RWPE2 (cell line): Measurements from ENCODE around the gene TFIP11.

Source experiments
- ATAC-seq: fragments of 200-7000 bp; cut with Tn5 transposase; 3 replicates; pipeline ENCODE4 v1.9.1; 2021; ENCODE audit warnings: low read depth
- DNase-seq: peaks from one replicate; pipeline ENCODE4 v3.0.0-alpha.2; 2020; ENCODE audit warnings: low spot score
- H3K27ac ChIP-seq: fragments of 450-650 bp; 2 replicates; pipeline ENCODE4 v1.5.1; 2017; ENCODE audit warnings: mild to moderate bottlenecking; ENCODE audit not compliant: poor library complexity, severe bottlenecking
- H3K27me3 ChIP-seq: fragments of 250-450 bp; sonication (Bioruptor Pico); 2 replicates; pipeline ENCODE4 v1.5.1; 2021; ENCODE audit warnings: mild to moderate bottlenecking, moderate library complexity; ENCODE audit not compliant: insufficient read depth, poor library complexity, severe bottlenecking
- H3K36me3 ChIP-seq: fragments of 250-450 bp; sonication (Bioruptor Pico); 2 replicates; pipeline ENCODE4 v1.5.1; 2020; ENCODE audit warnings: low read depth, mild to moderate bottlenecking, moderate library complexity
- H3K4me1 ChIP-seq: fragments of 250-450 bp; sonication (Bioruptor Pico); 2 replicates; pipeline ENCODE4 v1.5.1; 2021; ENCODE audit warnings: mild to moderate bottlenecking, moderate library complexity; ENCODE audit not compliant: insufficient read depth, poor library complexity, severe bottlenecking
- H3K4me3 ChIP-seq: fragments of 250-450 bp; sonication (Bioruptor Pico); 2 replicates; pipeline ENCODE4 v1.5.1; 2021; ENCODE audit warnings: mild to moderate bottlenecking, moderate library complexity; ENCODE audit not compliant: severe bottlenecking
- H3K9me3 ChIP-seq: fragments of 250-450 bp; sonication (Bioruptor Pico); 2 replicates; pipeline ENCODE4 v1.5.1; 2021; ENCODE audit warnings: mild to moderate bottlenecking, moderate library complexity; ENCODE audit not compliant: severe bottlenecking
- TF ChIP-seq, protein P1 (sequence below): fragments of 450-650 bp; IDR thresholded peaks from one replicate; pipeline ENCODE4 v1.5.1; 2017; ENCODE audit warnings: mild to moderate bottlenecking, moderate library complexity; ENCODE audit not compliant: poor library complexity, severe bottlenecking

Gene TFIP11

GRCh38 chr22:26479043-26479791, 33.1 kb downstream of the TFIP11 start:
- peaks cover 41% of the 10 kb centered on the region for H3K4me1 ChIP-seq

GRCh38 chr22:26477341-26477731, 34.9 kb downstream of the TFIP11 start:
- no peak overlapping the region for H3K4me3 ChIP-seq
- peaks cover 48% of the 10 kb centered on the region for H3K4me1 ChIP-seq
- no peaks in the 10 kb centered on the region for H3K27me3 ChIP-seq
- ATAC-seq: no peak
- TF ChIP-seq, protein P1, sequence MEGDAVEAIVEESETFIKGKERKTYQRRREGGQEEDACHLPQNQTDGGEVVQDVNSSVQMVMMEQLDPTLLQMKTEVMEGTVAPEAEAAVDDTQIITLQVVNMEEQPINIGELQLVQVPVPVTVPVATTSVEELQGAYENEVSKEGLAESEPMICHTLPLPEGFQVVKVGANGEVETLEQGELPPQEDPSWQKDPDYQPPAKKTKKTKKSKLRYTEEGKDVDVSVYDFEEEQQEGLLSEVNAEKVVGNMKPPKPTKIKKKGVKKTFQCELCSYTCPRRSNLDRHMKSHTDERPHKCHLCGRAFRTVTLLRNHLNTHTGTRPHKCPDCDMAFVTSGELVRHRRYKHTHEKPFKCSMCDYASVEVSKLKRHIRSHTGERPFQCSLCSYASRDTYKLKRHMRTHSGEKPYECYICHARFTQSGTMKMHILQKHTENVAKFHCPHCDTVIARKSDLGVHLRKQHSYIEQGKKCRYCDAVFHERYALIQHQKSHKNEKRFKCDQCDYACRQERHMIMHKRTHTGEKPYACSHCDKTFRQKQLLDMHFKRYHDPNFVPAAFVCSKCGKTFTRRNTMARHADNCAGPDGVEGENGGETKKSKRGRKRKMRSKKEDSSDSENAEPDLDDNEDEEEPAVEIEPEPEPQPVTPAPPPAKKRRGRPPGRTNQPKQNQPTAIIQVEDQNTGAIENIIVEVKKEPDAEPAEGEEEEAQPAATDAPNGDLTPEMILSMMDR: no peak
- H3K36me3 ChIP-seq: peaks cover 65% of the 10 kb centered on the region
- DNase-seq: no peak
- H3K27ac ChIP-seq: peak overlapping the region; percentile 56
- H3K9me3 ChIP-seq: no peaks in the 10 kb centered on the region

More at GRCh38 chr22:26479043-26479791, 33.1 kb downstream of the TFIP11 start:
- DNase-seq (no peak), ATAC-seq (no peak)
- TF ChIP-seq, protein P1: peak; percentile 26
- Histone ChIP-seq H3K9me3 (no peaks in the 10 kb centered on the region), H3K4me3 (peak overlapping the region; percentile 11), H3K27me3 (no peaks in the 10 kb centered on the region), H3K27ac (peak overlapping the region; percentile 72), H3K36me3 (peaks cover 46% of the 10 kb centered on the region)

DNA sequence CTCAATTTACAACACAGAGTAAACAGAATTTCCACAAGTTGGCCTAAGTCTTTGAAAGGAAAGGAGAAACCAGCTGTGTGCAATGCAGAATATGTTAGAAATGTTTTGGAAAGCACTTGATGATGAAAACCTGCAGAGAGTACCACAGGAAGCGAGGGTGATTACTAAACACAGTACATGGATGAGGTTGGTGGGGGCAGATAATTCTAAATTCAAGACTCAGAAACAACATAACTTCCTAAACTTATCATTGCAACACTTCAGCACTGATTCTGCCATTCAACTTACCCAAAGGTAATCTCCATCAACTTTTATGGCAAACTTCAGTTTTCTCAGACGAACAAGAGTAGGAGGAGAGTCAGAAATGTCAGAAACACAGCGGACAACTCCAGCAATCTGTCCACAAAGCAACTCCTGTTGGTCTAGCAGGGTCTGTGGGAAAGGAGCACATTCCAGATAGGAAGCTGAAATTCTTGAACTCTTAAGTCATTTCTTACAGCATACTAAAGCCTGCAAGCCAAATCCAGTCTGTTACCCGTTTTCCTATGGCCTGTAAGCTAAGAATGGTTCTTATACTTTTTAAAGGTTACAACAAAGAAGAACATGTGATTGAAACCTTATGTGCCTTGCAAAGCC, 35.5 kb downstream of the TFIP11 start:
- ATAC-seq (peak; percentile 19; the same call in 1 of the 3 replicates), DNase-seq (no peak)
- H3K4me3 ChIP-seq: no peak overlapping the region
- H3K27ac ChIP-seq: peak overlapping the region; percentile 56
- H3K9me3 ChIP-seq: no peaks in the 10 kb centered on the region
- H3K27me3 ChIP-seq: no peaks in the 10 kb centered on the region
- H3K4me1 ChIP-seq: peaks cover 51% of the 10 kb centered on the region
- peaks cover 70% of the 10 kb centered on the region for H3K36me3 ChIP-seq
- TF ChIP-seq, protein P1: no peak

- Histone ChIP-seq H3K36me3 (peaks cover 86% of the 10 kb centered on the region), H3K9me3 (no peaks in the 10 kb centered on the region), H3K4me3 (no peak overlapping the region), H3K27me3 (no peaks in the 10 kb centered on the region), H3K4me1 (peaks cover 51% of the 10 kb centered on the region), H3K27ac (peak overlapping the region; percentile 98)
- no peak for ATAC-seq
- TF ChIP-seq, protein P1: no peak
- no peak for DNase-seq
Measured at GRCh38 chr22:26474682-26475081, 37.6 kb downstream of the TFIP11 start.

DNA sequence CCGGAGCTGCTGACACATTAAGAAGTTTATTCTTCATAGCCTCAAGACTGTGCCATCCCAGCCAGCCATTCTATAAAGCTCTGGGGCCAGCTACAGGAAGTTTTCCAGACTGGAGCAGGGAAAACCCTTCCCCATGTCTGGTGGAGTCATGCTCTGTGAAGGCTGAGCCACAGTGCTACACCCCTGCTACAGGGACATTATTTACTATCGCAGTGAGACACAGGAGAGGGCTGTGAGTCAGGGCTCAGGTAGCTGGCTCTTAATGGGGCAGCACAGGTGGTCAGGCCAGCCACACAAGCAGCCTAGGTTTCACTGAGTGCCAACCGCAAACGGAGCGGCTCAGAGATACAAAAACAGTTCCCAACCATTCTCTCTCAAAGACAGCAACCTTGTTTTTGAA, 40.8 kb downstream of the TFIP11 start:
- DNase-seq (peak; percentile 95), ATAC-seq (peak; percentile 100)
- H3K36me3 ChIP-seq: peaks cover 92% of the 10 kb centered on the region
- H3K4me3 ChIP-seq: no peak overlapping the region
- H3K27me3 ChIP-seq: no peaks in the 10 kb centered on the region
- TF ChIP-seq, protein P1: no peak
- peaks cover 29% of the 10 kb centered on the region for H3K4me1 ChIP-seq
- H3K9me3 ChIP-seq: no peaks in the 10 kb centered on the region
- peak overlapping the region; percentile 98 for H3K27ac ChIP-seq
